Thyroid gland (tissue), 4 donors: Measurements from ENCODE around the gene MMP24OS. TPM values are rescaled to one million over a fixed set of nuclear protein-coding genes. Genes with fewer than 3 reads are reported as not detected.

Source experiments
- DNase-seq, 2 donors: peaks; one replicate each; pipeline ENCODE4 v3.0.0-alpha.2; 2019
- H3K27ac ChIP-seq, 3 donors: fragments of 200-600 bp; sonication (generic); 1 replicate in 2 of 3; 2 replicates in 1 of 3; pipeline ENCODE4 v1.5.1; 2016 to 2019; ENCODE audit warnings: mild to moderate bottlenecking in 1 of 3, moderate library complexity in 1 of 3
- H3K27me3 ChIP-seq: fragments of 200-600 bp; sonication (generic); one replicate; pipeline ENCODE4 v1.5.1; 2019
- H3K36me3 ChIP-seq, 2 donors: fragments of 200-600 bp; sonication (generic); one replicate each; pipeline ENCODE4 v1.5.1; 2016 to 2019
- H3K4me1 ChIP-seq, 2 donors: fragments of 200-600 bp; sonication (generic); one replicate each; pipeline ENCODE4 v1.5.1; 2017 to 2019
- H3K4me3 ChIP-seq, 3 donors: fragments of 200-600 bp; sonication (generic); replicated peaks in 1 of 3; 1 replicate in 2 of 3; 2 replicates in 1 of 3; pipeline ENCODE4 v1.5.1; 2016; ENCODE audit warnings: mild to moderate bottlenecking in 1 of 3
- H3K9me3 ChIP-seq: fragments of 200-600 bp; sonication (generic); one replicate; pipeline ENCODE4 v1.5.1; 2017
- CTCF ChIP-seq, 6 experiments: fragments of 200-600 bp in 3 of 6; fragments of 450-650 bp in 3 of 6; sonication (generic) in 3 of 6; IDR thresholded peaks; one replicate each; pipeline ENCODE4 v1.5.1; 2016 to 2019; ENCODE audit warnings: antibody characterized with exemption in 6 of 6, mild to moderate bottlenecking in 2 of 6, inconsistent platforms in 1 of 6, moderate library complexity in 1 of 6
- POLR2A ChIP-seq, 2 donors: fragments of 450-650 bp; IDR thresholded peaks; one replicate each; pipeline ENCODE4 v1.6.1; 2017; ENCODE audit warnings: antibody characterized with exemption in 2 of 2, mild to moderate bottlenecking in 2 of 2, moderate library complexity in 1 of 2
- WGBS, 2 donors: methylation state at CpG; one replicate each; pipeline ENCODE4 v1.1.5; 2017; 5-methylcytosine and 5-hydroxymethylcytosine counted together
- intact Hi-C: fragments of 100-400 bp; cut with DNase I; formaldehyde crosslinking; loops from one replicate; pipeline ENCODE4 v1.15.1; 2023
- total RNA-seq, 4 donors: library from RNA; depleted of rRNA; stranded (reverse); fragments of >200 nt; gene quantifications; one replicate each; pipeline ENCODE4 v1.2.3, GENCODE V29; 2016

MMP24OS gene
- total RNA-seq, 4 donors from 2014 or later = 18.3 to 40.3 (median 28.8) TPM

GRCh38 chr20:35274172-35275092, 3.5 kb downstream of the MMP24OS start:
- WGBS, 2 donors = 89 to 94% methylated on average over 21 to 23 of the region's 24 CpGs
- Histone ChIP-seq H3K27me3 (no peaks in the 10 kb centered on the region), H3K36me3 (peaks cover 12 to 15% of the 10 kb centered on the region in 2 donors), H3K27ac (no peak overlapping the region), H3K4me1 (peaks cover 12% of the 10 kb centered on the region in 2 donors), H3K9me3 (no peaks in the 10 kb centered on the region), H3K4me3 (no peak overlapping the region)
- DNase-seq = no peak
- TF ChIP-seq CTCF (IDR thresholded peaks at IDR 0.05) (no peak), POLR2A (IDR thresholded peaks at IDR 0.05) (no peak)
- intact Hi-C loops = no loop called here

- intact Hi-C loops = no loop called here
- TF ChIP-seq CTCF (IDR thresholded peaks at IDR 0.05) (no peak), POLR2A (IDR thresholded peaks at IDR 0.05) (no peak)
- Histone ChIP-seq H3K9me3 (no peaks in the 10 kb centered on the region), H3K27ac (no peak overlapping the region), H3K36me3 (peaks cover 6 to 7% of the 10 kb centered on the region in 2 donors), H3K27me3 (no peaks in the 10 kb centered on the region), H3K4me1 (peaks cover 15 to 17% of the 10 kb centered on the region in 2 donors), H3K4me3 (no peak overlapping the region)
- WGBS, 2 donors = 73 to 95% methylated on average over 10 of the region's 13 CpGs
- no peak for DNase-seq
Observed at GRCh38 chr20:35273449-35274171, 4.3 kb downstream of the MMP24OS start.

GRCh38 chr20:35271904-35272303, 6.0 kb downstream of the MMP24OS start:
- WGBS, 2 donors = 83 to 89% methylated on average over 7 of the region's 7 CpGs
- DNase-seq = no peak
- TF ChIP-seq POLR2A (IDR thresholded peaks at IDR 0.05) = no peak
- no peak for TF ChIP-seq CTCF (IDR thresholded peaks at IDR 0.05)
- no peaks in the 10 kb centered on the region for H3K9me3 ChIP-seq
- peaks cover 9 to 14% of the 10 kb centered on the region in 2 donors for H3K4me1 ChIP-seq
- H3K27me3 ChIP-seq = no peaks in the 10 kb centered on the region
- intact Hi-C loops = no loop called here
- no peak overlapping the region for H3K4me3 ChIP-seq
- no peak overlapping the region for H3K27ac ChIP-seq
- H3K36me3 ChIP-seq = peaks cover 7 to 14% of the 10 kb centered on the region in 2 donors

GRCh38 chr20:35271073-35271882, 6.6 kb downstream of the MMP24OS start:
- Histone ChIP-seq H3K36me3 (peaks cover 7 to 14% of the 10 kb centered on the region in 2 donors), H3K4me3 (no peak overlapping the region), H3K9me3 (no peaks in the 10 kb centered on the region), H3K27ac (no peak overlapping the region), H3K27me3 (no peaks in the 10 kb centered on the region), H3K4me1 (peaks cover 4 to 8% of the 10 kb centered on the region in 2 donors)
- DNase-seq = no peak
- TF ChIP-seq POLR2A (IDR thresholded peaks at IDR 0.05) (no peak), CTCF (IDR thresholded peaks at IDR 0.05) (no peak)
- intact Hi-C loops = no loop called here
- 85 to 86% methylated on average over 9 to 20 of the region's 20 CpGs for WGBS, 2 donors
